Measurements from ENCODE around the gene OR4D1.
"Not testable (repeated sequence)": the region's sequence is repeated elsewhere in the genome, so short reads cannot be mapped to it uniquely, and the experiment has no call there.

Gene OR4D1

DNA sequence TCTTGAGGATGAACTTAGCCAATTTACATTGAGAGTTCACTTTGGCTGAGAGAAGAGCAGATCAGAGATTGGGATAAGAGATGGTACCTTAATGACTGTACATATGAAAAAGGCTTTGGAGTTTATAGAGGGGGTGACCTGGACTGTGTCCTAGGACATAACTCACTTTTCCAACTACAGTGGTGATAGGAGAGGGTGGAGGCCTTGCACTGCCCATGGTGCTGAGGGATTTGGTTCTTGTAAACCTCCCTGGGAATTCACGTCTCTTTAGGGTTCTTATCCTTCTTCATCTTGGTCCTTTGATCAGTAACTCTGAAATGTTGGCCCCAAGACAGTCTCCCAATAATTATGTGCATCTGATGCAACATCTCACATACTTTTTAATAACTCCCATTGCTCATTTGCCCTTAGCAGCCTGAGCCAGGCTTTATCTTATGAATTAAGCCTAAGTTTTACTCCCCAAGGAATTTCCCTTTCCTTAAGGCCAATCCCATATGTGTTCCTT is at the start of gene OR4D1:
TSS of gene OR4D1 (plus strand) at position 455 of the 505 bp plus-strand sequence. CDS start 6,770 bp downstream, outside the sequence.
- DNase-seq (ENCODE audit: low read depth), result no peak

DNA sequence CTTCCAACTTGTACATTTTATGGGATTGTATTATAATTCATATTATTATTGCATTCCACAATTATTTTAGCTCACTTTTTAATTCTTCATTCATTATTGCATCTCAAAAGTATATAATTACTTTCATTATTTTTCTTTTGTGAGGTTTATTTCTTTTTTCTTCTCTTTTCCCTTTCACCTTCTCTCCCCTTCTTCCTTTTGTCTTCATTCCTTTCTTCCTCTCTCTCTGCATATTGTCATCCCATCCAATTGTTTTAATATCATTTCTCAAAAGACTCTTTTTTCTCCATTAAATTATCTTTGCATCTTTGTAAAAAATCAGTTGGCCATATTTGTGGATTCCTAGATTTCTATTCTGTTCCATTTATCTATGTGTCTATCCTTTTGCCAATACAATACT is 47.7 kb upstream of the OR4D1 start:
- no peak for DNase-seq (ENCODE audit: low read depth)

DNA sequence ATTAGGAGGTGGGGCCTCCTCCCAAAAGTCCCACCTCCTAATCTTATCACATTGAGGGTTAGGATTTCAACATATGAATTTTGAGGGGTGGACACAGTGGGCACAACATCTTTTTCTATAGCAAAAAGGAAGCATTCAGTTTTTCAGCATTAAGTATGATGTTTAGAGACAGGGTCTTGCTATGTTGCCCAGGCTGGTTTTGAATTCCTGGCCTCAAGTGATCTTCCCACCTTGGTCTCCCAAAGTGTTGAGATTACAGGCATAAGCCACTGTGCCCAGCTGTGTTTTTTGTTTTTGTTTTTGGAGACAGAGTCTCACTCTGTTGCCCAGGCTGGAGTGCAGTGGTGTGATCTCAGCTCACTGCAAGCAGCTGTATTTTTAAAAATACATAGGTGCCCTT is 46.3 kb upstream of the OR4D1 start:
- DNase-seq (ENCODE audit: low read depth), result not testable (repeated sequence)

DNA sequence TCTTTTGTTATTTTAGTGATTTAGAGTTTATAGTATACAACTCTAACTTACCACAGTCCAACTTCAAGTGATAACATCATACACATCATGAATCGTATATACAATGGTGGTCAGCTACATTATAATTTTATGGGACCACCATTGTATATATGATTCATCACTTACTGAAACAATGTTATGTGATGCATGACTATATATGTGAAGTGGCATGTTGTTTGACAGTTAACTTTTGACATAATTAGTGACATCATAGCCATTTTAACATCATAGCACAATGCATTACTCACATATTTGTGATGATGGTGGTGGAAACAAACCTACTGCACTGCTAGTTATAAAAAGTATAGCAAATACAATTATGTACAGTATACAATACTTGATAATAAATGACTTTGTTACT is 43.1 kb upstream of the OR4D1 start:
- DNase-seq (ENCODE audit: low read depth), result peak; percentile 52

DNA sequence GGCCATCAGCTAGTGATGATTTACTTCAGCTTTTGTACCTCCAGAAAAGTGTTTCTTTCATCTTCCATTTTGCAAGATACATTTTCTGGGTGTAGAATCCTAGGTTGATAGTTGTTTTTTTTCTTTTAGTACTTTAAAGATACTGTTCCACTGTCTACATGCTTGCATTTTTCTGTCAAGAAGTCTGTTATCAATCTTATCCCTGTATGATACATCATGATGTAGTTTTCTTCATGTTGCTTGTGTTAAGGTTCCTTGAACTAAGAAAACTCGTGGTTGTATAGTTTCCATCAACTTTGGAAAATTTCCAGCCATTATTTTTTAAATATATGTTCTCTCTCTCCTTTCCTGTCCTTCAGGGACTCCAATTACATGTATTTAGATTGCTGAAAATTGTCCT is 40.9 kb upstream of the OR4D1 start:
- no peak for DNase-seq (ENCODE audit: low read depth)

DNA sequence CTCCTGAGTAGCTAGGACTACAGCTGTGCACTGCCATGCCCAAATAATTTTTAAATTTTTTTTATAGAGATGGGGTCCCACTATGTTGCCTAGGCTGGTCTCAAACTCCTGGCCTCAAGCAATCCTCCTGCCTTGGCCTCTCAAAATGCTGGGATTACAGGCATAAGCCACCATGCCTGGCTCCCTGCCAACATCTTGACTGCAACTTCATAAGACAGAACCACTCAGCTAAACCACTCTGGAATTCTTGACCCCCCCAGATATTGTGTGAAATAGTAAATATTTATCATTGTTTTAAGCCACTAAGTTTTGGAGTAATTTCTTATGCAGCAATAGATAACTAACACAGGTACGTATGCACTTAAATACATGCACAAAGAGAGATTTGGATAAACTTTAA is 39.0 kb upstream of the OR4D1 start:
- no peak for DNase-seq (ENCODE audit: low read depth)

DNA sequence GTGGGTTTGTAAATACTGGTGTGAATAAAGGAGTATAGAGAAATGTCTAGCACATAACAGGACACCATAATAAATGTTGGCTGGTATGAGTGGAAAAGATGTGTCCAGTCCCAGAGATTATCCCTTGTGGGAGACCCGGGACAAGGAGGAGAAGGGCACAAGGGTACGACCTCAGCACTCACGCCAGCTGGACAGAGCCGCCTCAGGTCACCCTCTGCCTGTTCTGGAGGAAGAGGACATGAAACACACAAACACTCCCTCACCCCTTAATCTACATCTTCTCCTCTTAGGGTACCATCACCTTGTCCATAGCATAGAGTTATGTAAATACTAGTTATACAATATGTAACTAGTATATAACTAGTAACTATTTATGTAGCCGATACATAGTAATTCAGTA is 38.2 kb upstream of the OR4D1 start:
- no peak for DNase-seq (ENCODE audit: low read depth)

DNA sequence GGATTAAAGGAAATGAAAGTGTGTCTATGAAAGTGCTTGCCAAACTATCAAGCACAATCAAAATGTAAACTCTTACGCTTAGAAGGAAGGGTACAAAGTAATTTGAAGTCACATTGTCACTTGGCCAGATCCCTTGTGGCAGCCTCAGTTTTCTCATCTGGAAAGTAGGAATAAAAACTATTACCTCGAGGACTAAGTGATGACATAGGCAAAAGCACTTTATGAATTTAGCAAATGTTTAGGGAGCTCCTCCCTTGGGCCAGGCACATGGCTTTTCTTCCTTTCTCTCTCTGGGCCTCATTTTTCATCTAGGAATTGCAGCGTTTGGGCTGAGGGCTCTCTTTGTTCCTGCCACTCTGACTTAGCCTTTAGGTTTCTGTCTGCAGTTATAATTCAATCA is 36.5 kb upstream of the OR4D1 start:
- DNase-seq (ENCODE audit: low read depth), result no peak

DNA sequence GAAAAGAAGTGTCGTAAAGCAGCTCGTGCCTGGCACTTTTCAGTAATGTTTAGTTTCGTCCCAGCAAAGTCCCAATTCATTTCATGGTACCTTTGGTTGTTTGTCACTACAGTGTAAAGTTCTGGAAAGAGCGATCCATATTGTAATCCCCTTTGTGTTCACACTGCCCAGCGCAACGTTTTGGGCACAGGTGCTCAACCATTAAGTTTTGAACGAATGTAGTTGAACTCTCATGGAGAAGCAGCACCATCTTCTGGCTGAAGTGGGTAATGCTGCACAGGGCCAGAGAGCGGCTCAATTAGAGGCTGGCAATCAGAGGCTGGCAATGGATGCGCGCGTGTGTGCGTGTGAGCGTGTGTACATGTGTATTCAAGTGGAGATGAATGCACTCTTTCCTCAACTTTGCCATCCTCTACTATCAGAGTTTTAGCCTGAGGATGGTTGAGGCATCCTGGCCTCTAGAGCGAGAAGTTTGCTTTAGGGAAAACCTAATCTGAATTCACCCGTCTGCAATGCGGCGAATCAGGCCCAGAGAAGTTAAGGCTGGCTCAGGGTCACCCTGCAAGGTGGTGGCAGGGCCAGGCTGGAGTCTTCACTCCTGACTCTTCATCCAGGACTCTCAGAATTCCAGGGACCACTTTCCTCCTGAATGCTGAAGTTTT is 35.1 kb upstream of the OR4D1 start:
- DNase-seq (ENCODE audit: low read depth), result peak; percentile 79

DNA sequence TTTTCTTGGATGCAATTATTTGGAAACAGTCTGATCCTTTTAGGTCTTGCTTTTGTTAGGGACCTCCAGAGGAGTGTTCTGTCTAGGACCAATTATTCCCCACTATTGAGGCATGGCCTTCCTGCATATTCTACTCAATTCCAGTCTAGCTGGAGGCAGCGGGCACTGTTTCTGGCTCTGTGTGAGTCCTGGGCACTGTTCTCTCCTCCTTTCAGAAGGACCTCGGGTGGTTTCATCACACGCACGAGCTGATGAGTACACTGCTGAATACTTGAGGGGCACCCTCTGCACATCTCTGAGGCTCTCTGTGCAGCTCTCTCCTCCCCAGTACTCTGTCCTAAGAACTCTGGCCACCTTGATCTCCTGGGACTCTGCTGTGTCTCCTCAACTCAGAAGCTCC is 34.2 kb upstream of the OR4D1 start:
- no peak for DNase-seq (ENCODE audit: low read depth)

DNA sequence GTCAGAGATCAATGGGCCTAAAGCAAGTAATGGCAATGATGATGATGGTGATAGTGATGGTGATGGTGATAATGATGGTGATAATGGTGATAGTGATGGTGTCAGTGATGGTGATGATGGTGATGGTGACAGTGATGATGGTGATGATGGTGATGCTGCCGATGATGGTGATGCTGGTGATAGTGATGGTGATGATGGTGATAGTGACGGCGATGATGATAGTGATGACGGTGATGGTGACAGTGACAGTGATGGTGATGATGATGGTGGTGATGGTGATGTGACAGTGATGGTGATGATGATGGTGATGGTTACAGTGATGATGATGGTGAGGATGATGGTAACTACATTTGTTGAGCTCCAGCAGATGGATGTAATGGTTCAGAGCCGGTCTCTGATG is 30.8 kb upstream of the OR4D1 start:
- no peak for DNase-seq (ENCODE audit: low read depth)

DNA sequence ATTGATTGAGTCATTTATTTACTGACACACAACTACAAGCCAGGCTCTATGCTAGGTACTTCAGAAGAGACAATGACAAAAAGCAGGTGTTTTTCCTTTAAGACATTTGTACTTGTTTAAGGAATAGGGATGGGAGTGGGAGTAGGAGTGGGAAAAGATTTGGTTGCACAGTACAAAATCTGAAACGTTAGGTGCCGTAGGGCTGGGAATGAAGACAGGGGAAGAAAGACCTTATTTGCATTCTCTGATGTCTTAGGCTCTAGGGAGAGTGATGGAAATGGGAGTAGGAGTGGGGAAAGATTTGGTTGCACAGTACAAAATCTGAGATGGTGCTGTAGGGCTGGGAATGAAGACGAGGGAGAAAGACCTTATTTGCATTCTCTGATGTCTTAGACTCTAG is 28.7 kb upstream of the OR4D1 start:
- DNase-seq (ENCODE audit: low read depth), result no peak

DNA sequence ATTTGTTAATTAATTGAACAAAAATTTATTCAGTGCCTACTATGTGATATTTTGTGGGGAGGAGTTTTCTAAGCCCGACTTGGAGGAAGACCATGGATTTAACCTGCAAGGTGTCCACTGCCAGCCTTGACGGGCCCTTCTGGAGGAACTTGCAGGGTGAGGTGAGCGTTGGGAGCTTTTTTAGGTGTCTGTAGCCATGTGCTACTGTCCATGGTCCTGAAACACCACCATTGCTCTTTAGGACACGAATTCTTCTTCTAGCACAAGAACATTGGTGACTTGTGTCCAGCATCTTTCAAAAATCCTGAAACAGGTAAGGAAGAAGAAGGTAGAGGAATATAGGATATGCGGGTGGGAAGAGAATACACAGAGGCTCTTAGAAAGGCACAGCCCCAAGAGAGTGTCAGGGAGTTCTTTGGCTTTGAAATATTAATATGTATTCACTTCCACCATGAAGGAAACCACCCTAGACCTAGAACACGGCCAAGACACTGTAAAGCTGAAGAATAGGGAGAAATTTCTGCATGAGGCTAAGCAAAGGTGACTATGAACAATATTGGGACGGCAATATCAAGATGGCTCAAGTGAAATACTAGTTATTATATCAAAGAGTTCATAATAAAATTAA is 27.9 kb upstream of the OR4D1 start:
- DNase-seq (ENCODE audit: low read depth), result peak; percentile 69

DNA sequence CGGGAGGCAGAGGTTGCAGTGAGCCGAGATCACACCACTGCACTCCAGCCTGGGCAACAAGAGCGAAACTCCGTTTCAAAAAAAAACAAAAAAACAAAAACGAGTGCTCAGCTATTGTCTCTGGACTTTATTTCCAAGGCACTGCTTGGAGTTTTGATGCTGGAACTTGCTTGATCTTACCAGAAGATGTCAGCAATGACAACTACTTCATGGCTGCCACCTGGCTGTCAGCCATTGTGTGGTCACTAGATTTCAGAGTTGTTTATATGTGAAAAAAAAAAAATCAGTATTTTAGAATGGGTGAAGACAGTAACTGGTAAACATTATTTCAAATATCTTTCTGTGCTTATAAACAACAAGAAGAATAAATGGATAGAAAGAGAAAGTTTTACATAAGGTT is 26.3 kb upstream of the OR4D1 start:
- peak; percentile 70 for DNase-seq (ENCODE audit: low read depth)

DNA sequence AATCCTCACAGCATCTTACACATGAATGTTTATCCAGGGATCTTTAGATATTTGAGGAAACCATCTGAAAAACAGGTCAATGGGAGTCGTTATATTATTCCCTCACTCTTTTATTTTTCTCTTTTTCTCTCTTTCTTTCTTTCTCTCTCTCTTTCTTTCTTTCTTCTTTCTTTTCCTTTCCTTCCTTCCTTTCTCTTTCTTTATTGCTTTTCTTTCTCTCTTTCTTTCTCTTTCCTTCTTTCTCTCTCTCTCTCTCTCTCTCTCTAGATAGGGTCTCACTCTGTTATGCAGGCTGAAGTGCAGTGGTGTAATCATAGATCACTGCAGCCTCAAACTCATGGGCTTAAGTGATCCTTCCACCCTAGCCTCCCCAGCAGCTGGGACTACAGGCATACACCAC is 20.3 kb upstream of the OR4D1 start:
- DNase-seq (ENCODE audit: low read depth), result no peak

DNA sequence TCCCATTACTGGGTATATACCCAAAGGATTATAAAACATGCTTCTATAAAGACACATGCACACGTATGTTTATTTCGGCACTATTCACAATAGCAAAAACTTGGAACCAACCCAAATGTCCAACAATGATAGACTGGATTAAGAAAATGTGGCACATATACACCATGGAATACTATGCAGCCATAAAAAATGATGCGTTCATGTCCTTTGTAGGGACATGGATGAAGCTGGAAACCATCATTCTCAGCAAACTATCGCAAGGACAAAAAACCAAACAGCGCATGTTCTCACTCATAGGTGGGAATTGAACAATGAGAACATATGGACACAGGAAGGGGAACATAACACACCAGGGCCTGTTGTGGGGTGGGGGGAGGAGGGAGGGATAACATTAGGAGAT is 15.5 kb upstream of the OR4D1 start:
- DNase-seq (ENCODE audit: low read depth), result not testable (repeated sequence)

DNA sequence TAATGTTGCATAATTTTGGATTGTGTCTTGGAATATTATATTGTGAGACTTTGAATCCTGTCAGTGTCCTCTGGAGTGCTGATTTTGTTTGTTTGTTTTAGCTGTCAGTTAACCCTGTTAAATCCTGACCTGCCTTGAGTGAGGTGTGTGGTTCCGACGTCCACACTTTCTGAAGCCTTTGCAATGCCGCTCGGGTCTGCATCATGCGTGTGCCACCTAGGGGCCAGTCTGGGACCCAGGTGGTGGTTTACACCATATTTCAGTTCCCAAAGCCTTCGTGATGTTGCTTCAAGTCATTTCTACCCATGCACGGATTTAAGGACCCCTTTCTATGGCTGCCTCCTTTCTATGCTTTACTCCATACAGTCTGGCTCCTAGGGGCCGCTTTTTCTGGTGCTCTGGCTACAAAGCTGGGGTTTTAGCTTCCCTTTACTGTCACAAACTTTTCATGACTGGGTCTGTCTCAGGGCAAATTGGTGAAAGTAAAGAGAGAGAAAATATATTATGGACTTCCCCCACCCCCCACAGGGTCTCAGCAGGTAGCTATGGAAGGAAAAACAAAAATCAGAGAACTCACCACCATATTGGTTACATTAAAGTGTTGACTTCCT is 11.4 kb upstream of the OR4D1 start:
- DNase-seq (ENCODE audit: low read depth), result peak; percentile 33

DNA sequence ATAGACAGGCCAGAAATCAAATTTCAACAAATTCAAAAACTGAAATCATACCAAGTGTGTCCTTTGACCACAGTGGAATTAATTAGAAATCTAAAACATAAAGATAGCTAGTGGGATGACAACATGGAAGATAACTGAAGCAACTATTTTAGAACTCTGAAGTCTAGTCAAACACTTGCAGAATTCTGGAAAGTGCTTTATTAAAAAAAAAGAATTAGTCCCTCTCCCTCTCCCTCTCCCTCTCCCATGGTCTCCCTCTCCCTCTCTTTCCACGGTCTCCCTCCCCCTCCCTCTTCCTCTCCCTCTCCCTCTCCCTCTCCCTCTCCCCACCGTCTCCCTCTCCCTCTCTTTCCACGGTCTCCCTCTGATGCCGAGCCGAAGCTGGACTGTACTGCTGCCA is 6.7 kb upstream of the OR4D1 start:
- no peak for DNase-seq (ENCODE audit: low read depth)

DNA sequence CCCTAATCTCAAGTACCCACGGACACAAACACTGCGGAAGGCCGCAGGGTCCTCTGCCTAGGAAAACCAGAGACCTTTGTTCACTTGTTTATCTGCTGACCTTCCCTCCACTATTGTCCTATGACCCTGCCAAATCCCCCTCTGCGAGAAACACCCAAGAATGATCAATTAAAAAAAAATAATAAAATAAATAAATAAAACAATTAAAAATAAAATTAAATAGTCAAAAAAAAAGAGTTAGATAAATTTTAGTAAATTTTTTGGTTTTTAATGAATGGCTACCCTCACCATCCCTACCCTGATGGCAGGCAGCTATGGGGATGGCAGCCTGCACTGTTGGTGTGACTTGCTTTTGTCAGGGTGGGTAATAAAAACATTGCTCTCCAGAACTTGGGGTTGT is 4.8 kb upstream of the OR4D1 start:
- DNase-seq (ENCODE audit: low read depth), result not testable (repeated sequence)

DNA sequence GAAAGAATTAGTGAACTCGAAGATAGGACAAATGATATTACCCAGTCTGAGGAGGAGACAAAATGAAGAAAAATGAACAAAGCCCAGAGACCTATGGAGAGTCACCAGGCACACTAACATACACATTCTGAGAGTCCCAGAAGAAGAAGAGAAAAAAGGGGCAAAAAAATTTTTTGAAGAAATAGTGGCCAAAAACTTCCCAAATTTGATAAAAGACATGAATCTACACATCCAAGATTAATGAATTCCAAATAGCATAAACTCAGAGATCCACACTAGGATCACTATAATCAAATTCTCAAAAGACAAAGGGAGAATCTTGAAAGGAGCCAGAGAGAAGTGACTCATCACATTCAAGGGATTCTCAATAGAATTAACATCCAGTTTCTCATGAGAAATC is 3.4 kb upstream of the OR4D1 start:
- no peak for DNase-seq (ENCODE audit: low read depth)

DNA sequence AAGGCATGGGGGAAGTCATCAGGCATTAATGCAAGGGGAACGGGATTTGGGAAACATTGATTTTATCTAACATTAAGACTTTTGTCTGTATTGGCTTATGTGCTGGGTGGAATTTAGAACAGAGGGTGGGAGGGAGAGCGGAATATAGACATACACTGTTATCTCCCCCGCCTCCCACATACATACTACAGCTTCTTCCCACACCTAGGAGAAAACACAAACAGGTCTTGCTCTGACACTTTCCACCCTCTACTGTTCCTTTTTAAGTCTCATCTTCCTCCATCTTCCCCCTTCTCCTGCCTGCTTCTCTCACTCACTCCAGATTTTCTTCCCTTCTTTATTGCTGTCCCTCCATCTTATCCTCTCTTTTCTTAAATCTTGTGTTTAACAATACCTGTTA is 425 bp downstream of the OR4D1 start:
- no peak for DNase-seq (ENCODE audit: low read depth)

DNA sequence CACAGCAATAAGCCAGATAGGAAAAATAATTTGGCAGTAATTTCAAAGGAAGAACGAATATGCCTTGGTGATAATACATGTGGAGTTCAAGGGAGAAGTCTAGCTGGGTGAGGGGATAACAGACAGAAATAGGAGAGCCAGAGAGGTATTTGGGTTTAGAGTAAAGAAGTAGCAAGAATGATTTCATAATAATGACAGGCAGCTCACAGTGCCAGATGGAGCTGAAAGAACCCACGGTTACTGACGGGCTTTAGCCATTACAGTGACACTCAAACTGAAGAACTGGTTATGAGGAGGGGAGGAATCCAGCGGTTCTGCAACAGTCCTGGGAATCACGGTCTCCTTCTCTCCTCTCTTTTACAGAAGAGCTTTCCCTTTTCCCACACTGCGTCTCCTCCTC is 2.2 kb downstream of the OR4D1 start:
- no peak for DNase-seq (ENCODE audit: low read depth)

DNA sequence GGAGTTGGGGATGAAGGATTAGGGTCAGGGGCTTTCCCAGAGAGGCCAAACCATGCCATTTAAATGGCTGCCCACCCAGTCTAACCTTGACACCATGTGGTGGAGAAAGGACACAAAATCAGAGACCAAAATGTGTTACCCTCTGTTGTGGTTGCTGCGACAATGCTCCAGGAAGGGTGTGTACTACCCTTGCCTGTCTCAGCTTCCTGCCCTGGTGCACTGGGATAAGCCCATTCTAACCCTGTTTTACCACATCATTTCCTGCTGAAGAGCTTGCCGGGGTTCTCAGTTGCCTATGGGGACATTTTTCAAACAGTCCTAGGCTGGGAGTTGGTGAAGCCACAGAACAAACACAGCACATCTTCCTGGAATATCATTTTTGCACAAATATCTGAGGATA is 4.9 kb downstream of the OR4D1 start:
- DNase-seq (ENCODE audit: low read depth), result no peak

DNA sequence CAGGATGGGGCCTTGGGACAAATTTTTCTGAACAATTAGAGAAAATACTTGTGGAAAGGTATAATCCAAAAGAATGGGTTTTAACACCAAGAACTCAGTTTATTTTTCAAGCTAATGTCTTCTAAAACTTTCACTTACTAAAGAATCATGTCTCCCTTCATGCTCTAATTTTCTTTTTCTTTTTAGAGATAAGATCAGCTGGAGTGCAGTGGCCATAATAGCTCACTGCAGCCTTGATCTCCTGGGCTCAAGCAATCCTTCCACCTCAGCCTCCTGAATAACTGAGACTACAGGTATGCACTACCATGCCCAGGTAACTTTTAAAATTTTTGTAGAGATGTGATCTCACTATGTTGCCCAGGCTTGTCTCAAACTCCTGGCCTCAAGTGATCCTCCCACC is 5.5 kb downstream of the OR4D1 start:
- DNase-seq (ENCODE audit: low read depth), result no peak

Measured in ELR (cell line).